ACC112 (cell line): ENCODE data around the gene CNNM3.

Experiments used
- H2AFZ ChIP-seq: fragments of 200-600 bp; sonication (generic); one replicate; pipeline ENCODE4 v1.6.0; 2017; ENCODE audit warnings: antibody characterized with exemption, low read length; ENCODE audit not compliant: unreplicated experiment
- H3K27ac ChIP-seq: fragments of 200-600 bp; sonication (generic); 2 replicates; pipeline ENCODE4 v1.5.1; 2014; ENCODE audit warnings: low read depth, mild to moderate bottlenecking, antibody characterized with exemption, low read length, moderate library complexity
- H3K27me3 ChIP-seq: fragments of 200-600 bp; sonication (generic); 2 replicates; pipeline ENCODE4 v1.6.1; 2014; ENCODE audit warnings: mild to moderate bottlenecking, antibody characterized with exemption, low read length, moderate library complexity, mixed read lengths; ENCODE audit not compliant: insufficient read depth
- H3K36me3 ChIP-seq: fragments of 200-600 bp; sonication (generic); 2 replicates; pipeline ENCODE4 v1.6.1; 2016; ENCODE audit warnings: mild to moderate bottlenecking, antibody characterized with exemption, low read length, moderate library complexity, mixed read lengths; ENCODE audit not compliant: insufficient read depth
- H3K4me1 ChIP-seq: fragments of 200-600 bp; sonication (generic); one replicate; pipeline ENCODE4 v1.6.1; 2016; ENCODE audit warnings: low read length, mixed read lengths; ENCODE audit not compliant: insufficient read depth, unreplicated experiment, control insufficient read depth
- H3K4me3 ChIP-seq: fragments of 200-600 bp; sonication (generic); 2 replicates; pipeline ENCODE4 v1.5.1; 2014; ENCODE audit warnings: mild to moderate bottlenecking, low read depth, low read length
- H3K79me2 ChIP-seq: fragments of 200-600 bp; sonication (generic); one replicate; pipeline ENCODE4 v1.6.0; 2016; ENCODE audit warnings: low read length; ENCODE audit not compliant: control insufficient read depth, unreplicated experiment, insufficient read depth

Gene CNNM3

DNA sequence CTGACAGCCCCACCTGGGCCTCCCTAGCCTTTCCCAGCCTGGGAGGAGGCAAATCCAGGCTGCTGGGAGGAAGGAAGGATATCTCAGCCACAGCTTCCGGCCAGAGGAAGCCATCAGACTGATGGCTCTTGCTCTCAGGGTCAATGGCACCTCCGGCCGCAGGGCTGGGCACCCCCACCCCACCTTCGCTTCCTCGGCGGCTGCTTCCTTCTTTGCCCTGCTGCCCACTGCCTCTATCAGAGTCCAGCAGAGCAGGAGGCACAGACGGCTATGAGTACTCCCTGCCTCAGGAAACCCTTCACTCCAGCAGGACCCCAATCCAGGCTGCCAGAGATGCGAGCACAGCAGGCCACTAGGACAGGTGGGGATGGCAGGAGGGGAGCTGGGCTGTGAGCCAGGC, 50.5 kb downstream of the CNNM3 start:
- Histone ChIP-seq H3K36me3 (peaks cover 13% of the 10 kb centered on the region; the same call in 1 of the 2 replicates), H3K4me1 (peaks cover 13% of the 10 kb centered on the region), H3K79me2 (peaks cover 23% of the 10 kb centered on the region), H2AFZ (no peak overlapping the region), H3K27me3 (peaks cover 9% of the 10 kb centered on the region; the same call in 1 of the 2 replicates), H3K4me3 (peak overlapping the region; percentile 12; the same call in 1 of the 2 replicates), H3K27ac (no peak overlapping the region)

DNA sequence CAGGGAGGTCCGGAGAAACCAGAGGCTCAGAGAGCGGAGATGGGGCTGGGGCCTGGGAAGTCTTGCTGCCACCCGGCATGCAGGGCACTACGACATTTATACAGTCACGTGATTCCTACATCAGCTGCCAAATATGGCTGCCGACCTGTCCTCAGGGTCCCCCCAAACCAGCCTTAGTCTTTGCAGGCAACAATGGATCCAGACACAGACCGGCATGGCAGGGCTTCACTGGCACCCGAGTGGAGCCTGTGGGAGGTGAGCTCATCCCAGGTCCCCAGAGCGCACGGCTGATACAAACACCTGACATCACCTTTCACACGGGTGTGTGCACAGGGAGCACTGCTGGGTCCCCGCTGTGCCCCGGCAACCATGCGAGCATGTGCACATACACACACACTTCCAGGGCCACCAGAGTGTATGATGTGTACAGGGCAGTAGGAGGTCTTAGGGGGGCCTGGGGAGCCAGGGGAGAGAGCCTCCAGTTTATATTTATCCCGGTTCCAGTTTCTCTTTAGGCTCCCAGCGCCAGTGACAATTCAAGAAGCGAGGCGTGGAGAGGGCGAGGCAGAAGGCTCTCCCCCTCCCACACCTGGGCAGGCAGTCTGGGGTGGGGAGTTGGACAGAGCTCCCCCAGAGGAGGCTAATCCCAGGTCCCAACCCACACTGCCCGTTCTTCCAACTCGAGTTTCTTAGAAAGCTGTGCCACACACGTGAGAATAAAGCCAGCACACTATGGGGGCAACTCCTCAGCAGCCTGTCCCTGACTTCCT, 51.1 kb downstream of the CNNM3 start:
- peak overlapping the region; percentile 99 for H3K4me3 ChIP-seq
- peaks cover 9% of the 10 kb centered on the region; the same call in 1 of the 2 replicates for H3K27me3 ChIP-seq
- peaks cover 13% of the 10 kb centered on the region; the same call in 1 of the 2 replicates for H3K36me3 ChIP-seq

DNA sequence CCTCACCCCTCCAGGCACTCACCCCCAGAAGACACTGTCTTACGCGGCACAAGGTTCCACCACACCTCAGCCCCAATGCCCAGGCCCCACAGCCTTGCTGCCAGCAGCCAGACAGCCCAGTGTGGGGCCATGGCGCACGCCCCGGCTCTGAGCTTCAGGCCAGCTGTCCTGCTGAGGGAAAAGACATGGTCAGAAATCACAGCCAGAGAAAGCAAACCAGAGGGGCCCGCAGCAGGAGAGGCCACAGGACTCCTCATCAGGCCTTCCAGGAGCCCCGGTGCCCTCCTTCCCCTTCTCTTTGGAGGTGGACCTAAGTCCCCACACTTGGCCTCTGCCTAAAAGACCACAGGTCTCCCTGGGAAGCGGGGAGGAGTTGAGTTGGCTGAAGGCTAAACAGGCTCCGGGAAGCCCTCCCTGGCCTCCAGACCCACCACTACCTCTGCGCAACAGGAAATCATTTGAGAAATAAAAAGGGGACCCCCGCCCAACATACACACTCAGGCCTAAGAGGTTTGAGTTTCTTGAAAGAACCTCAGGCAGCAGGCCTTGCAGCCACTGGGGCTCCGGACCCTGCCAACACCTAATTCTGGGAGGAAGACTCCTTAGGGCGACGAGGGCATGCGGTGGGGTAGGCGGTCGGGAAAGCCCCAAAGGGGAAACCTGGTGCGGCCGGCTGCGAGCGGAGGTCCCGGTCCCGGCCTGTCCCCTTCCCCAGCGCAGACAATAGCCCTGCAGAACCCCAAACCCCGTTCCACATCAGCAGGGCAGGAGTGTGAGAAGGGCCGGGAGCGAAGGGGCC, 51.9 kb downstream of the CNNM3 start:
- Histone ChIP-seq H3K27ac (peak overlapping the region; percentile 52), H2AFZ (peak overlapping the region; percentile 18), H3K36me3 (peaks cover 13% of the 10 kb centered on the region; the same call in 1 of the 2 replicates), H3K79me2 (peaks cover 23% of the 10 kb centered on the region), H3K4me1 (peaks cover 18% of the 10 kb centered on the region), H3K27me3 (peaks cover 9% of the 10 kb centered on the region; the same call in 1 of the 2 replicates), H3K4me3 (peak overlapping the region; percentile 99)

More for the DNA sequence above, 51.1 kb downstream of the CNNM3 start:
- H2AFZ ChIP-seq: no peak overlapping the region
- H3K79me2 ChIP-seq: peaks cover 23% of the 10 kb centered on the region
- peaks cover 13% of the 10 kb centered on the region for H3K4me1 ChIP-seq
- H3K27ac ChIP-seq: no peak overlapping the region

DNA sequence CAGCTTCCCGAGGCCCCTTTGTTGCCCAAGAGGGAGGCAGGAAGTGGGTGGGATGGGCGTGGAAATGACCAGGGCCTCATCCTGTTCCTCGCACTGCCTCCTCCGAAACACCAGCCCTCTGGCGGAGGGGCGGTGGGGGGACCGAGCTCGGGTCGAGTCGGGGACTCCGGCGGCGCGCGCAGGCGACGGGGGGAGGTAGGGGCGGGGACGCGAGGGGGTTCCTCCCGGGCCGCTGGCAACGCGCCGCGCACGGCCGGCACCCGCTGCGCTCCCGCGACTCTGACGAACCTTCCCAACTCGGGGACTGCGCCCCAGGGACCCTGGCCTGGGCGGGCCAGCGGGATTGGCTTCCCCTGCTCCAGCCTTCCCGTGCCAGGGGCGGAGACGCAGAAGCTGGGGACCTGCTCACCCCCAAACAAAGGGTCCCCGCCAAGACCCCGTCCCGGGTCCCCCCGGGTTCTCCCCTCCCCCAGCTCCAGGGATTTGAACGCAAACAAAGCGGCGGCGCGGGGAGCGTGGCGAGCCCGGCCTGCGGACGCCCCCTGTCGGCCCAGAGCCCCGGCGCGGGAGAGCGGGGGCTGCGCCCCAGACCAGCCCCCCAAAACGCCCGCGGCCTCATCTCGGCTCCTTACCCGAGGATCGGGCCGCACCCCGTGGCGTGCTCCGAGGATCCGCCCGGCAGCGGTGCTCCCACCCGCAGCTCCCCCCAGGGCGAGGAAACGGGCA, 52.6 kb downstream of the CNNM3 start:
- Histone ChIP-seq H3K79me2 (peaks cover 23% of the 10 kb centered on the region), H3K27ac (peak overlapping the region; percentile 52), H3K27me3 (peaks cover 9% of the 10 kb centered on the region; the same call in 1 of the 2 replicates), H3K4me1 (peaks cover 25% of the 10 kb centered on the region), H2AFZ (peak overlapping the region; percentile 80), H3K36me3 (peaks cover 9% of the 10 kb centered on the region; the same call in 1 of the 2 replicates), H3K4me3 (peak overlapping the region; percentile 99)

DNA sequence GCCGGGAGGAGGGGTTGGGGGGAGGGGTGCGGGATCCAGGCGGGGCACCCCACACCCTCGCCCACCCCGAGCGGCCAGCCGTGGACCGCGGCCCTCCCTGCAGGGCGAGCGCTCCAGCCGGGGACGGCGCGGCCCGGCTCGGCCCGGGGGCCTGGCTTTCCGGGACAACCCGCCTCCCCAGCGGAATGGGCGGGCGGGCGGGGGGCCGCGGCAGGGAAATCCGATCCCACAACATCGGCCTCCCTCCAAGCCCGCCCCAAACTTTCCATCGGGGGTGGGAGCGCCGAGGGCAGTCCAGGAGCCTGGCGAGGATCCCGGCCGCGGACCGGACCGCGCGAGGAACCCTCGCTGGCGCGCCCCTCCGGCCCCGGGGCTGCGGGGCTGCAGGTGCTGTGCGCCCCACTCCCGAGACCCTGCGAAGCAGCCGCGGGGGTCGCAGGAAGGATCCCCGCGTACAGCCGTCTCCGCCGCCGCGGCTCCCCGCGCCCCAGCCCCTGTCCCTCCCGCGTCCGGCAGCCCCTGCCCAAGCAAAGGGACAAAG, 53.3 kb downstream of the CNNM3 start:
- Histone ChIP-seq H3K79me2 (peaks cover 23% of the 10 kb centered on the region), H2AFZ (peak overlapping the region; percentile 80), H3K27ac (peak overlapping the region; percentile 52; the same call in 1 of the 2 replicates)

DNA sequence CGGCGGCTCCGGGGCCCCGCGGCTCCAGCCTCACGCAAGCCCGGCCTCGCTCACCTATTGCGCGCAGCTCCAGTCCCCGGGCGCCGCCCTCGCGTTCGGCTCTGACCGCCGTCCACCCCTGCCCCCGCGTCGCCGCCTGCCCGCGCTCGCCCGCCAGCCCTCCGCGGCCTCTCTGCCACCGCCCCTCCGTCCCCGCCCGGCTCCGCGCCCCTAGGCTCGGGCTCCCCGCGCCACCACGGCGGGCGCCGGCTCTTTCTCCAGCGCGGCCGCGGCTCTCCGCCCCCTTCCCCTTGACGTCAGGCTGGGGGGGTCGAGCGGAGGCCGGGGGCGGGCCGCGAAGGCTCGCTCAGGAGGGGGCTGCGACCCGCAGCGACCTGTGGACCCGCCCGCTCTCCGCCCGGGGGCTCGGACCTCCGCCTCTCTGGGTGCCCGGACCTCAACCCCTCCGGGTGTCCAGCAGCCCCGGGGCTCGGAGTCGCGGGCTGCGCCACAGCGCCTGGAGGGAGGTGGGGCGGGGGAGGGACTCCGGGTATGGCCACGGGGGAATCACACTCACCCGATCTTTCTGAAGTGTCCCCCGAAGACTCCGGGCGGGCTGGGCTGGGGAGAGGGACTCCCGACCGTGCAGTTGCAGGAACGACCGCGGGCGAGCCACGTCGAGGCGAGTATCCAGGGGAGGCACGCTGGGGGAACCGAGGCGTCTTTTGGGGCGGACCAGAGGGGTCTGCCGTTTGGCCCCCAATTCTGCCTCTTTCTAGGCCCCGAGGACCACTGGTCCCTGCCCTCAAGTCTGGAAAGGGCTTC, 54.0 kb downstream of the CNNM3 start, which contains the start of gene SEMA4C:
Gene SEMA4C, minus strand, starts transcription at position 259 of the 804 bp plus-strand sequence. CDS start 2,194 bp downstream, outside the sequence.
- H2AFZ ChIP-seq: peak within 1 kb of the TSS; percentile 80
- peaks cover 23% of the 10 kb centered on the region for H3K79me2 ChIP-seq

More for the DNA sequence above, 53.3 kb downstream of the CNNM3 start:
- Histone ChIP-seq H3K4me1 (peaks cover 30% of the 10 kb centered on the region), H3K36me3 (peaks cover 5% of the 10 kb centered on the region; the same call in 1 of the 2 replicates), H3K27me3 (peaks cover 9% of the 10 kb centered on the region; the same call in 1 of the 2 replicates), H3K4me3 (peak overlapping the region; percentile 99)

DNA sequence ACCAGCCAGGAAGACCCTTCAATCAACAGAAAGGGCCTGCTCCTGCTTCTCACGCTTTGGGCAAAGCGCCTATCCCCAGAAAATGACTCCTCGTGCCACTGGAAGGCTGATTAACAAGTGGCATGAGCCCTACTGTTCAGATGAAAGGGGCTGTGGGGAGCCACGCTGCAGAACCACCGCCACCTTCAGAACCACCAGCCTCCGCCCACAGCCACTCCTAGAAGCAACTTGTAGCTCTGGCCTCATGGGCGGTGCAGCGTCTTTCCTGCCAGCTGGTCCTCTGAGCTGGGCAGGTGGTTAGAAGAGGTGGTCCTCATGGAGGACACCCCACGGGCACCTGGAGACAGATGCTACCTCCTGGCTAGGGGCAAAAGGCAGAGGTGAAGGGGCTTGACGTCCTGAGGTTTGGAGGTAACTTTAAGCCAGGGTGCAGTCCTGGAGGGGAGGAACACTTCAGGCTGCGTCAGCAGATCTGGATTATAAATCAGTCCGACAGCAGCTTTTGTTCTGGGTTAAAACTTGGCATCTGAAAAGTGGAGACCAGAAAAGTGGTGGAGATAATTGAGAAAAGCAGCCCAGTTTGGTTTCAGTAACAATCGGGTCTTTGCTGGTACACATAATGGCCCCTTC, 54.7 kb downstream of the CNNM3 start:
- H3K79me2 ChIP-seq: peaks cover 23% of the 10 kb centered on the region
- H3K4me3 ChIP-seq: peak overlapping the region; percentile 99
- no peak overlapping the region for H3K27ac ChIP-seq
- peaks cover 9% of the 10 kb centered on the region; the same call in 1 of the 2 replicates for H3K27me3 ChIP-seq
- peaks cover 30% of the 10 kb centered on the region for H3K4me1 ChIP-seq
- H2AFZ ChIP-seq: no peak overlapping the region
- no peaks in the 10 kb centered on the region for H3K36me3 ChIP-seq

More for the DNA sequence above, 54.0 kb downstream of the CNNM3 start, which contains the start of gene SEMA4C:
- Histone ChIP-seq H3K27me3 (peaks cover 9% of the 10 kb centered on the region; the same call in 1 of the 2 replicates), H3K27ac (peak within 1 kb of the TSS; percentile 52; the same call in 1 of the 2 replicates), H3K4me3 (peak within 1 kb of the TSS; percentile 99), H3K4me1 (peaks cover 30% of the 10 kb centered on the region), H3K36me3 (peaks cover 5% of the 10 kb centered on the region; the same call in 1 of the 2 replicates)

DNA sequence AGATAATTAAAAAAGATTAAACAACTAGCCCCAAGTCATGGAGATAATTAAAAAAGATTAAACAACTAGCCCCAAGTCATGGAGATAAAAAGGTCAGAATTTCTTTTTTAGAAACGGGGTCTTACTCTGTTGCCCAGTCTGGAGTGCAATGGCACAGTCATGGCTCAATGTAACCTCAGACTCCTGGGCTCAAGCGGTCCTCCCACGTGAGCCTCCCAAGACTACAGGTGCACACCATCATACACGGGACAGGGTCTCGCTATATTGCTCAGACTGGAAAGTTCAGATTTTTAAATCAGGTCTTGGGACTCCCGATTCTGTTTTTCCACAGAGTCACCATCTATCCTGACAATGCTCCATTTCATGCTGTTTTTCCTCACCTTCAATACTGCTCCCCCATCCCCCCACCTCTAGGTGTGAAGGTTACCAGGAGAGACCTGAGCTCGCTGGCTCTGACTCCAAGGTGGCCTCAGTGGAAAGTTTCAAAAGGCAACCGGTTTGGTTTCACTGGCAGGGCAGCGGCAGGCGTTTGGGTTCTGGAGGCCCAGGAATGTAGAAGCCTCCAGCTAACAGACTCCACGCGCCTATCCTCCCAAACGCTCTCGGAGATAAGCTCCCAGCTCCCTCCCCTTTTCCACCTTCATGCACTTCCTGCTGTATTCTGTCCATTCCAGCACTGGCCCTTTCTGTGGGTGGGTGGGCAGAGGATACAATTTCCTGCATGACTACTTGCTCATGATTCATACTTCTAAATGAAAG, 56.7 kb downstream of the CNNM3 start:
- no peak overlapping the region for H3K27ac ChIP-seq
- H3K27me3 ChIP-seq: peaks cover 9% of the 10 kb centered on the region; the same call in 1 of the 2 replicates
- H3K4me1 ChIP-seq: peaks cover 23% of the 10 kb centered on the region
- no peak overlapping the region for H2AFZ ChIP-seq
- H3K36me3 ChIP-seq: no peaks in the 10 kb centered on the region
- H3K4me3 ChIP-seq: no peak overlapping the region
- H3K79me2 ChIP-seq: peaks cover 7% of the 10 kb centered on the region
